K562 (cell line): ENCODE results near the gene NLRX1. TPM values are rescaled to one million over a fixed set of nuclear protein-coding genes. Genes with fewer than 3 reads are reported as not detected.

Experiments used
- CCAR2 ChIP-seq: fragments of 200-400 bp; formaldehyde crosslinking; IDR thresholded peaks from 2 replicates; pipeline ENCODE4 v1.6.1; 2017; ENCODE audit warnings: mild to moderate bottlenecking, low read depth, low read length
- EWSR1 ChIP-seq: fragments of 450-650 bp; IDR thresholded peaks from 2 replicates; pipeline ENCODE4 v1.6.1; 2018; ENCODE audit warnings: borderline replicate concordance, mild to moderate bottlenecking, low read depth, moderate library complexity; ENCODE audit not compliant: partially characterized antibody
- KLF13 ChIP-seq: fragments of 450-650 bp; IDR thresholded peaks from 2 replicates; pipeline ENCODE4 v1.6.1; 2016; ENCODE audit warnings: missing genetic modification characterization, low read depth, mild to moderate bottlenecking, missing compliant biosample characterization, moderate library complexity, borderline replicate concordance
- MED1 ChIP-seq: sonication (generic); formaldehyde crosslinking; IDR thresholded peaks from 2 replicates; pipeline ENCODE4 v1.8.1; 2023; ENCODE audit warnings: missing genetic modification reagents, borderline replicate concordance
- PCBP1 ChIP-seq: fragments of 200-400 bp; formaldehyde crosslinking; IDR thresholded peaks from 2 replicates; pipeline ENCODE4 v1.6.1; 2018; ENCODE audit warnings: mild to moderate bottlenecking, low read depth, low read length; ENCODE audit not compliant: poor library complexity, severe bottlenecking
- REST ChIP-seq, 2 experiments: fragments of 450-650 bp; formaldehyde crosslinking in 1 of 2; IDR thresholded peaks; 2 replicates each; pipeline versions ENCODE4 v1.4.0 to v1.6.1; 2014 to 2020; ENCODE audit warnings: mild to moderate bottlenecking in 2 of 2, borderline replicate concordance in 1 of 2, low read depth in 1 of 2
- RFX5 ChIP-seq: IDR thresholded peaks from 2 replicates; pipeline ENCODE4 v1.6.1; 2011; ENCODE audit warnings: low read depth, mild to moderate bottlenecking, improper control_type of control experiment, low read length
- SETDB1 ChIP-seq: IDR thresholded peaks from one replicate; pipeline ENCODE4 v1.6.1; 2012; ENCODE audit warnings: low read length, control low read depth, inconsistent platforms
- SNIP1 ChIP-seq: fragments of 450-650 bp; IDR thresholded peaks from 2 replicates; pipeline ENCODE4 v1.7.1; 2017; ENCODE audit warnings: low read depth, mild to moderate bottlenecking
- THRAP3 ChIP-seq: fragments of 450-650 bp; IDR thresholded peaks from 2 replicates; pipeline ENCODE4 v1.6.1; 2016; ENCODE audit warnings: mild to moderate bottlenecking, inconsistent platforms, borderline replicate concordance
- ZBTB12 ChIP-seq: fragments of 250-450 bp; sonication (Bioruptor Pico); IDR thresholded peaks from 2 replicates; pipeline ENCODE4 v1.4.0; 2020
- ZEB2 ChIP-seq: fragments of 450-650 bp; IDR thresholded peaks from 2 replicates; pipeline ENCODE4 v1.6.1; 2016
- ZNF274 ChIP-seq: IDR thresholded peaks from 2 replicates; pipeline ENCODE4 v1.6.1; 2011; ENCODE audit warnings: low read depth, mild to moderate bottlenecking, low read length, moderate library complexity, borderline replicate concordance
- ZNF445 ChIP-seq: fragments of 250-450 bp; sonication (Bioruptor Pico); IDR thresholded peaks from 2 replicates; pipeline ENCODE4 v1.4.0; 2020; ENCODE audit warnings: low read depth, mild to moderate bottlenecking, moderate library complexity
- ZNF449 ChIP-seq: fragments of 250-450 bp; sonication (Bioruptor Pico); IDR thresholded peaks from 2 replicates; pipeline ENCODE4 v1.8.0; 2022; ENCODE audit warnings: moderate library complexity, mild to moderate bottlenecking, inconsistent platforms
- ZNF561 ChIP-seq: fragments of 450-650 bp; formaldehyde crosslinking; conservative IDR thresholded peaks from 2 replicates; pipeline ENCODE4 v1.4.0; 2020; ENCODE audit warnings: mild to moderate bottlenecking, moderate library complexity
- ZZZ3 ChIP-seq: fragments of 450-650 bp; IDR thresholded peaks from 2 replicates; pipeline ENCODE4 v1.6.1; 2016; ENCODE audit warnings: antibody characterized with exemption, mild to moderate bottlenecking, moderate library complexity
- polyA plus RNA-seq, 8 experiments: library from polyadenylated mRNA; depleted of rRNA in 4 of 8; stranded (reverse) in 5 of 8; unstranded in 3 of 8; fragments of >200 nt; fragmentation: Nextera tagmentation in 2 of 8; fragmentation: Illumina TruSeq in 1 of 8; extraction: Ambion mirVana in 2 of 8; extraction: Trizol in 1 of 8; gene quantifications; 2 replicates each; pipeline versions ENCODE4 v1.2.1 to v1.2.3, GENCODE V29; 2011 to 2014; ENCODE audit warnings: inconsistent platforms in 1 of 8, missing spikeins in 1 of 8
- total RNA-seq, 7 experiments: library from RNA; depleted of rRNA in 6 of 7; stranded (reverse); fragments of >200 nt in 6 of 7; fragmentation: Illumina TruSeq in 2 of 7; extraction: Trizol in 2 of 7; gene quantifications; 2 replicates each; pipeline versions ENCODE4 v1.2.1 to v1.2.3, GENCODE V29; 2011 to 2021; ENCODE audit warnings: low replicate concordance in 1 of 7

NLRX1 gene
- total and polyA plus RNA-seq, 9 of the 15 experiments (the other 6 are each of a cell fraction or from before 2014, with no cell fraction given): 0.04 to 2.3 (median 0.69) TPM

- TF ChIP-seq ZNF274 (no peak), KLF13 (tag) (no peak), THRAP3 (no peak), ZBTB12 (no peak), SNIP1 (peak; percentile 35; the same call in 1 of the 2 replicates), SETDB1 (no peak), RFX5 (no peak), ZNF449 (CRISPR knock-in tag) (no peak), PCBP1 (no peak), ZNF561 (CRISPR knock-in tag) (no peak), ZZZ3 (no peak), EWSR1 (no peak), REST (IDR thresholded peaks at IDR 0.05; ENCODE audit: borderline replicate concordance) (peak; percentile 86), REST (CRISPR knock-in tag; IDR thresholded peaks at IDR 0.05; ENCODE audit: low read depth) (no peak; the same call in 1 of the 2 replicates), ZEB2 (no peak), ZNF445 (CRISPR knock-in tag) (no peak), CCAR2 (no peak), MED1 (CRISPR knock-in tag) (no peak)
These were observed 47.3 kb upstream of the NLRX1 start, which contains the start of gene HINFP (continued) for GRCh38 chr11:119121008-119121810.
